GM12878 (cell line): ENCODE measurements around the gene C10orf105. TPM values are rescaled to one million over a fixed set of nuclear protein-coding genes. Genes with fewer than 3 reads are reported as not detected.
A peak's percentile ranks its signal among the peaks of the same experiment; 100 is the strongest.

Source experiments
- ATAC-seq: fragments of 200-7000 bp; cut with Tn5 transposase; 3 replicates; pipeline ENCODE4 v1.9.1; 2020; ENCODE audit warnings: mild to moderate bottlenecking, moderate library complexity
- BruUV-seq: library from RNA; stranded (reverse); fragments of 400-500 nt; replicated peaks from 2 replicates; lab custom pipeline; 2021; lab: Mats Ljungman, UMichigan
- CTCF ChIA-PET: fragments of 300-600 bp; sonication (Branson Sonifier 250); formaldehyde crosslinking; extraction: SDS; loops from one replicate; lab custom pipeline; 2021; ENCODE audit warnings: inconsistent platforms; lab: Yijun Ruan, JAX
- POLR2A ChIA-PET: fragments of 350-600 bp; formaldehyde crosslinking; extraction: SDS; loops from one replicate; lab custom pipeline; 2021; ENCODE audit warnings: inconsistent platforms; lab: Charles Lee
- RAD21 ChIA-PET: fragments of 300-600 bp; sonication (Branson Sonifier 250); formaldehyde crosslinking; loops from one replicate; lab custom pipeline; 2023; ENCODE audit warnings: antibody characterized with exemption; ENCODE audit not compliant: unreplicated experiment; lab: Charles Lee
- SMC1A ChIA-PET: fragments of 300-600 bp; sonication (Branson Sonifier 250); formaldehyde crosslinking; loops from one replicate; lab custom pipeline; 2023; ENCODE audit not compliant: unreplicated experiment, uncharacterized antibody; lab: Charles Lee
- DNase-seq: peaks from one replicate; pipeline ENCODE4 v3.0.0-alpha.2; 2011; ENCODE audit warnings: low read depth, low spot score
- FAIRE-seq: peaks from 3 replicates; lab custom pipeline; 2011; peaks lifted over from hg19 to GRCh38; lab: Jason Lieb, UNC
- H2AFZ ChIP-seq: 2 replicates; pipeline ENCODE4 v1.6.0; 2011; ENCODE audit warnings: low read depth, low read length, control low read depth; ENCODE audit not compliant: control insufficient read depth
- H3K27ac ChIP-seq: 2 replicates; pipeline ENCODE4 v1.5.1; 2011; ENCODE audit warnings: control low read depth; ENCODE audit not compliant: control insufficient read depth, insufficient read depth
- H3K27me3 ChIP-seq, 2 experiments: replicated peaks in 1 of 2; 2 replicates each; pipeline versions ENCODE4 v1.6.0 to v1.6.1; 2011; ENCODE audit warnings: low read length in 1 of 2; ENCODE audit not compliant: control insufficient read depth in 2 of 2, insufficient read depth in 2 of 2
- H3K36me3 ChIP-seq, 2 experiments: 2 replicates each; pipeline ENCODE4 v1.5.1; 2011; ENCODE audit warnings: low read length in 1 of 2; ENCODE audit not compliant: control insufficient read depth in 2 of 2, insufficient read depth in 2 of 2
- H3K4me1 ChIP-seq: 2 replicates; pipeline ENCODE4 v1.6.1; 2011; ENCODE audit warnings: mild to moderate bottlenecking, low read length, moderate library complexity, mixed read lengths; ENCODE audit not compliant: control insufficient read depth, insufficient read depth
- H3K4me2 ChIP-seq: 2 replicates; pipeline ENCODE4 v1.6.0; 2011; ENCODE audit warnings: control low read depth; ENCODE audit not compliant: control insufficient read depth, insufficient read depth
- H3K4me3 ChIP-seq: fragments of 200-600 bp; sonication (generic); 2 replicates; pipeline ENCODE4 v1.5.1; 2016
- H3K79me2 ChIP-seq: 2 replicates; pipeline ENCODE4 v1.6.0; 2011; ENCODE audit warnings: low read length; ENCODE audit not compliant: control insufficient read depth, insufficient read depth
- H3K9ac ChIP-seq: 2 replicates; pipeline ENCODE4 v1.8.0; 2011; ENCODE audit warnings: low read length, control low read depth, mixed read lengths; ENCODE audit not compliant: control insufficient read depth, insufficient read depth
- H3K9me3 ChIP-seq: replicated peaks from 3 replicates; pipeline ENCODE4 v1.5.1; 2011; ENCODE audit warnings: mild to moderate bottlenecking, low read length; ENCODE audit not compliant: control insufficient read depth, insufficient read depth
- H4K20me1 ChIP-seq: 2 replicates; pipeline ENCODE4 v1.6.0; 2011; ENCODE audit not compliant: control insufficient read depth, insufficient read depth
- MYB ChIP-seq: fragments of 150-350 bp; IDR thresholded peaks from 2 replicates; pipeline ENCODE4 v1.6.1; 2014; ENCODE audit warnings: mild to moderate bottlenecking, low read depth, low read length, borderline replicate concordance
- MYC ChIP-seq: IDR thresholded peaks from 2 replicates; pipeline ENCODE4 v1.6.1; 2011; ENCODE audit warnings: mild to moderate bottlenecking, low read length, moderate library complexity, inconsistent platforms; ENCODE audit not compliant: insufficient read depth, insufficient replicate concordance, insufficient read length, severe bottlenecking
- NFIC ChIP-seq: IDR thresholded peaks from 2 replicates; pipeline ENCODE4 v1.6.1; 2012; ENCODE audit warnings: low read depth, mild to moderate bottlenecking, inconsistent platforms, low read length, moderate library complexity
- NFYB ChIP-seq: IDR thresholded peaks from 2 replicates; pipeline ENCODE4 v1.6.1; 2011; ENCODE audit warnings: low read depth, mild to moderate bottlenecking, low read length, improper control_type of control experiment, moderate library complexity; ENCODE audit not compliant: insufficient read depth
- PML ChIP-seq: IDR thresholded peaks from 2 replicates; pipeline ENCODE4 v1.6.1; 2012; ENCODE audit warnings: low read length, inconsistent platforms
- TARDBP ChIP-seq: IDR thresholded peaks from 2 replicates; pipeline ENCODE4 v1.6.1; 2016; ENCODE audit warnings: borderline replicate concordance
- WGBS: methylation state at CpG from one replicate; pipeline ENCODE4 v1.1.6; 2016; ENCODE audit warnings: low lambda C conversion rate; ENCODE audit not compliant: insufficient replicate concordance, insufficient coverage; ENCODE audit errors: missing lambda C conversion rate; 5-methylcytosine and 5-hydroxymethylcytosine counted together
- in situ Hi-C: fragments of 300-500 bp; cut with MboI; formaldehyde crosslinking; loops from 9 replicates; pipeline ENCODE4 v1.14.3; 2018; ENCODE audit warnings: mixed read lengths
- intact Hi-C: fragments of 100-400 bp; cut with micrococcal nuclease; formaldehyde crosslinking; loops from one replicate; pipeline ENCODE4 v1.14.2; 2022; ENCODE audit not compliant: unreplicated experiment
- polyA plus RNA-seq, 11 experiments: library from polyadenylated mRNA; depleted of rRNA in 4 of 11; unstranded in 6 of 11; stranded (reverse) in 5 of 11; fragments of >200 nt; fragmentation: Nextera tagmentation in 4 of 11; fragmentation: Illumina TruSeq in 1 of 11; extraction: Ambion mirVana in 4 of 11; extraction: Trizol in 1 of 11; gene quantifications; 1 replicate in 1 of 11; 2 replicates in 10 of 11; pipeline versions ENCODE4 v1.2.1 to v1.2.3, GENCODE V29; 2011 to 2016; ENCODE audit warnings: inconsistent platforms in 2 of 11, missing spikeins in 2 of 11, low read depth in 1 of 11
- total RNA-seq, 4 experiments: library from RNA; depleted of rRNA in 3 of 4; stranded (reverse); fragments of >200 nt in 3 of 4; fragmentation: Illumina TruSeq in 1 of 4; extraction: Trizol in 1 of 4; gene quantifications; 2 replicates each; pipeline versions ENCODE4 v1.2.1 to v1.2.3, GENCODE V29; 2013 to 2021

Gene C10orf105
- total and polyA plus RNA-seq, 10 of the 15 experiments (the other 5 are each of a cell fraction or from before 2014, with no cell fraction given), result 0.04 to 0.06 (median 0.05) TPM; not detected in 7

GRCh38 chr10:71725249-71725648, 5.7 kb upstream of the C10orf105 start:
- Histone ChIP-seq H3K79me2 (no peaks in the 10 kb centered on the region), H3K27me3 (no peaks in the 10 kb centered on the region), H3K4me3 (no peak overlapping the region), H3K9me3 (no peaks in the 10 kb centered on the region), H3K9ac (no peak overlapping the region), H4K20me1 (no peaks in the 10 kb centered on the region), H3K4me2 (no peak overlapping the region), H3K4me1 (peaks cover 45% of the 10 kb centered on the region), H3K27ac (no peak overlapping the region), H3K36me3 (no peaks in the 10 kb centered on the region), H2AFZ (no peak overlapping the region)
- in situ Hi-C loops (no loop called here), intact Hi-C loops (no loop called here)
- ChIA-PET RAD21 (interaction anchor here (1.6 to 4.4 kb wide), 2 partner anchors 23 to 48 kb away, joined by 3 to 19 read pairs; partner anchors contain the start of gene VSIR), SMC1A (interaction anchor here (1.9 to 5.4 kb wide), 3 partner anchors 33 to 47 kb away, joined by 5 to 33 read pairs (median 18); partner anchors contain the start of gene VSIR), CTCF (interaction anchor here (0.7 to 5.1 kb wide), 7 partner anchors 8 to 800 kb away, joined by 3 to 40 read pairs (median 5); partner anchors contain the start of gene VSIR), POLR2A (no interaction called here)
- TF ChIP-seq MYC (no peak), PML (no peak)
- no peak for DNase-seq
- FAIRE-seq, result no peak
- WGBS, result 90% methylated on average over 14 of the region's 14 CpGs
- no peak for ATAC-seq
- BruUV-seq, result no TSS peak

GRCh38 chr10:71724539-71724938, 5.0 kb upstream of the C10orf105 start:
- H3K36me3 ChIP-seq, result no peaks in the 10 kb centered on the region
- H3K4me1 ChIP-seq, result peaks cover 43% of the 10 kb centered on the region
- POLR2A ChIA-PET, result no interaction called here
- RAD21 ChIA-PET, result interaction anchor here (1.2 to 1.6 kb wide), 3 partner anchors 16 to 44 kb away, joined by 3 to 4 read pairs (median 4); no protein-coding TSS in a partner anchor
- H3K27me3 ChIP-seq, result no peaks in the 10 kb centered on the region
- intact Hi-C loops, result no loop called here
- H3K79me2 ChIP-seq, result no peaks in the 10 kb centered on the region
- 74% methylated on average over 6 of the region's 6 CpGs for WGBS
- in situ Hi-C loops, result no loop called here
- no peak overlapping the region for H3K4me2 ChIP-seq
- H2AFZ ChIP-seq, result no peak overlapping the region
- no peak for FAIRE-seq
- no peak for DNase-seq
- H3K4me3 ChIP-seq, result no peak overlapping the region
- CTCF ChIA-PET, result interaction anchor here (1.3 to 5.0 kb wide), 5 partner anchors 15 to 170 kb away, joined by 3 to 25 read pairs (median 5); no protein-coding TSS in a partner anchor
- H3K9me3 ChIP-seq, result no peaks in the 10 kb centered on the region
- SMC1A ChIA-PET, result interaction anchor here (1.9 to 5.4 kb wide), 2 partner anchors 34 to 44 kb away, joined by 5 to 33 read pairs; no protein-coding TSS in a partner anchor
- no peak overlapping the region for H3K27ac ChIP-seq
- TF ChIP-seq TARDBP (no peak), NFIC (no peak), MYB (no peak), NFYB (0 out of 2 replicates have a peak, but pooled peaks have one; percentile 26)
- no TSS peak for BruUV-seq
- no peaks in the 10 kb centered on the region for H4K20me1 ChIP-seq
- no peak overlapping the region for H3K9ac ChIP-seq
- ATAC-seq, result no peak
